Measurements from ENCODE around the gene FTL.

GRCh38 chr19:49004964-49005614 lies 40.0 kb downstream of the FTL start:
- TF ChIP-seq CTCF (IDR thresholded peaks at IDR 0.05) (no peak), POLR2A (IDR thresholded peaks at IDR 0.05) (no peak)
